H1 (cell line): Measurements from ENCODE around the gene CDHR5. TPM values are rescaled to one million over a fixed set of nuclear protein-coding genes. Genes with fewer than 3 reads are reported as not detected.

Experiments used
- MAFK ChIP-seq: IDR thresholded peaks from 2 replicates; pipeline ENCODE4 v1.6.1; 2012; ENCODE audit warnings: low read depth, mild to moderate bottlenecking, improper control_type of control experiment, low read length
- YY1 ChIP-seq: IDR thresholded peaks from 2 replicates; pipeline ENCODE4 v1.6.1; 2011; ENCODE audit warnings: low read depth, mild to moderate bottlenecking, low read length
- polyA plus RNA-seq, 7 experiments: library from polyadenylated mRNA; depleted of rRNA in 3 of 7; stranded (reverse) in 5 of 7; unstranded in 2 of 7; fragments of >200 nt in 5 of 7; fragments of 200-250 nt in 2 of 7; gene quantifications; 1 replicate in 5 of 7; 2 replicates in 1 of 7; 4 replicates in 1 of 7; pipeline versions ENCODE4 v1.2.1 to v1.2.3, GENCODE V29; 2011 to 2013; ENCODE audit warnings: missing spikeins in 2 of 7, mixed read lengths in 2 of 7
- total RNA-seq: library from RNA; stranded (reverse); fragmentation: NEBNext Ultra II Directional; extraction: Animal tissue kit (Norgen Biotek cat#: 25700); gene quantifications from 2 replicates; pipeline ENCODE4 v1.2.1, GENCODE V29; 2021

Gene CDHR5
- total and polyA plus RNA-seq, 2 of the 8 experiments (the other 6 are each of a cell fraction or from before 2014, with no cell fraction given), result not detected

DNA sequence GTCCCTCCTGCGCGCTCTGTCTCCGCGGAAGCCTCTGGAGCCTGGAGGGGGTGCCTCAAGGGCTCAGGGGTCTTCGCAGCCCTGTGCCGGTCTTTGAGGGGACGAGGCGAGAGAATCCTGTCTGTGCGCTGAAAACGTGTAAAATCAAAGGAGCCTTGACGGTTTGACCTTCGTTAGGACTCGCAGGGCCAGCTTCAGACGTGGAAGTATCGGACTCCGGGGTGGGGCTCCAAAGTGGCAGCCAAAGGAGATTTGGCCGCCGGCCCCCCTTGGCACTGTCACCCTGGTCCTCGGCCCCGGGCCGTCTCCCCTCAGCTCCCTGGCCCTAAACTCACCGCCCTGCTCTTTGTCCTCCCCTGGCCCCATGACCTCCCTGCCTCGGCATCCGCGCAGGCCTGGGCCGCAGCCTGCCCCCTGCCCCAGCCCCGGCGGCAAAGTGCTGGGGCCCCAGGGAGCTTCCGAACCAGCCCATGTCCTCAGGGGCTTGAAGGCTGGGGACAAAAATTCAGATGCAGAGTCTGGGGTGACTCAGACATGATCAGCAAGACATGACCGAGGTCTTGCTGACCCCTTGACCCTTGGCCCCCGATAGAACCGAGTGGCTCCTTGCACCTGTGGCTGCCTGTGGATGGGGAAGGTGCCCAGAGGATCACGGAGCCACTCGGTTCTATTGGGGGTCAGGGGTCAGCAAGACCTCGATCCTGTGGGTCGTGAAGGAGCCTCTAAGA lies 55.4 kb downstream of the CDHR5 start (continued):
- TF ChIP-seq YY1 (no peak), MAFK (no peak)
